ENCODE results near the gene CACNB2.

GRCh38 chr10:18226336-18226735 lies 86.1 kb downstream of the CACNB2 start:
- TF ChIP-seq CTCF (IDR thresholded peaks at IDR 0.05; ENCODE audit: low read depth, low read length) = no peak
- no peak for TF ChIP-seq EZH2phosphoT487 (IDR thresholded peaks at IDR 0.05; ENCODE audit: low read depth)
